DMS153 treated with DMSO at 0.1 percent for 48 hours (cell line): Measurements from ENCODE around the gene PASD1.

ENCODE experiments used
- DNase-seq: peaks from one replicate; lab custom pipeline; 2025; ENCODE audit not compliant: unreplicated experiment; lab: John Stamatoyannopoulos, UW

PASD1 gene

GRCh38 chrX:151700581-151700980, 137.1 kb downstream of the PASD1 start:
- DNase-seq = no peak

- DNase-seq = no peak
Observed at GRCh38 chrX:151701071-151701470, 137.6 kb downstream of the PASD1 start.

- no peak for DNase-seq
Observed at GRCh38 chrX:151701531-151701930, 138.1 kb downstream of the PASD1 start.

- DNase-seq = no peak
Observed at GRCh38 chrX:151702026-151702714, 138.7 kb downstream of the PASD1 start.

GRCh38 chrX:151702741-151703340, 139.4 kb downstream of the PASD1 start:
- DNase-seq = no peak

- DNase-seq = peak; percentile 23
Observed at GRCh38 chrX:151703487-151703886, 140.0 kb downstream of the PASD1 start.

GRCh38 chrX:151704041-151704663, 140.7 kb downstream of the PASD1 start:
- DNase-seq = no peak

GRCh38 chrX:151708821-151709220, 145.3 kb downstream of the PASD1 start:
- no peak for DNase-seq

- DNase-seq = no peak
Observed at GRCh38 chrX:151710457-151710856, 147.0 kb downstream of the PASD1 start.

GRCh38 chrX:151711154-151711553, 147.7 kb downstream of the PASD1 start:
- DNase-seq = no peak

- peak; percentile 51 for DNase-seq
Observed at GRCh38 chrX:151711787-151712186, 148.3 kb downstream of the PASD1 start.

- DNase-seq = no peak
Observed at GRCh38 chrX:151712253-151712652, 148.8 kb downstream of the PASD1 start.

GRCh38 chrX:151713849-151714248, 150.4 kb downstream of the PASD1 start:
- peak; percentile 13 for DNase-seq

- DNase-seq = no peak
Observed at GRCh38 chrX:151714362-151714761, 150.9 kb downstream of the PASD1 start.

- no peak for DNase-seq
Observed at GRCh38 chrX:151715752-151716151, 152.3 kb downstream of the PASD1 start, which contains the start of gene FATE1. Gene FATE1, plus strand, starts transcription at chrX:151716035. Its CDS starts 85 bp downstream, at chrX:151716120.

- no peak for DNase-seq
Observed at GRCh38 chrX:151722241-151722846, 158.9 kb downstream of the PASD1 start.

- no peak for DNase-seq
Observed at GRCh38 chrX:151723156-151723760, 159.8 kb downstream of the PASD1 start.

GRCh38 chrX:151724563-151725337, 161.3 kb downstream of the PASD1 start:
- DNase-seq = no peak

GRCh38 chrX:151725338-151725614, 161.8 kb downstream of the PASD1 start:
- DNase-seq = no peak
